Esophagus squamous epithelium (tissue), 4 donors: ENCODE data around the gene WWOX.

ENCODE experiments used
- POLR2A ChIP-seq, 4 donors: fragments of 450-650 bp; IDR thresholded peaks; one replicate each; pipeline ENCODE4 v1.6.1; 2017; ENCODE audit warnings: antibody characterized with exemption in 4 of 4, mild to moderate bottlenecking in 4 of 4, moderate library complexity in 3 of 4
- TF ChIP-seq, protein P1 (sequence below), 6 experiments: fragments of 450-650 bp in 4 of 6; fragments of 200-600 bp in 2 of 6; sonication (generic) in 2 of 6; IDR thresholded peaks; one replicate each; pipeline ENCODE4 v1.5.1; 2016 to 2019; ENCODE audit warnings: antibody characterized with exemption in 6 of 6, mild to moderate bottlenecking in 4 of 6, moderate library complexity in 4 of 6

GRCh38 chr16:79182616-79183015, 1083.2 kb downstream of the WWOX start:
- TF ChIP-seq POLR2A (IDR thresholded peaks at IDR 0.05), result no peak
- TF ChIP-seq, protein P1, sequence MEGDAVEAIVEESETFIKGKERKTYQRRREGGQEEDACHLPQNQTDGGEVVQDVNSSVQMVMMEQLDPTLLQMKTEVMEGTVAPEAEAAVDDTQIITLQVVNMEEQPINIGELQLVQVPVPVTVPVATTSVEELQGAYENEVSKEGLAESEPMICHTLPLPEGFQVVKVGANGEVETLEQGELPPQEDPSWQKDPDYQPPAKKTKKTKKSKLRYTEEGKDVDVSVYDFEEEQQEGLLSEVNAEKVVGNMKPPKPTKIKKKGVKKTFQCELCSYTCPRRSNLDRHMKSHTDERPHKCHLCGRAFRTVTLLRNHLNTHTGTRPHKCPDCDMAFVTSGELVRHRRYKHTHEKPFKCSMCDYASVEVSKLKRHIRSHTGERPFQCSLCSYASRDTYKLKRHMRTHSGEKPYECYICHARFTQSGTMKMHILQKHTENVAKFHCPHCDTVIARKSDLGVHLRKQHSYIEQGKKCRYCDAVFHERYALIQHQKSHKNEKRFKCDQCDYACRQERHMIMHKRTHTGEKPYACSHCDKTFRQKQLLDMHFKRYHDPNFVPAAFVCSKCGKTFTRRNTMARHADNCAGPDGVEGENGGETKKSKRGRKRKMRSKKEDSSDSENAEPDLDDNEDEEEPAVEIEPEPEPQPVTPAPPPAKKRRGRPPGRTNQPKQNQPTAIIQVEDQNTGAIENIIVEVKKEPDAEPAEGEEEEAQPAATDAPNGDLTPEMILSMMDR (IDR thresholded peaks at IDR 0.05), result no peak
